Heart left ventricle (tissue), 13 donors: ENCODE results near the gene TUT4.

Experiments
- POLR2A ChIP-seq, 2 donors: fragments of 450-650 bp; IDR thresholded peaks; one replicate each; pipeline ENCODE4 v1.6.1; 2017; ENCODE audit warnings: antibody characterized with exemption in 2 of 2, mild to moderate bottlenecking in 2 of 2, moderate library complexity in 2 of 2
- TF ChIP-seq, protein P1 (sequence below), 12 donors: fragments of 200-600 bp; sonication (generic) in 4 of 12; IDR thresholded peaks; one replicate each; pipeline versions ENCODE4 v1.5.0 to v1.8.0; 2018 to 2022; ENCODE audit warnings: antibody characterized with exemption in 12 of 12, mild to moderate bottlenecking in 5 of 12
- donor health status: ischemic (EF 13 %, LVEDD 7.1; RV severe dilation, severe dysfunction).
- donor health status: DM: no; HTN: yes; CAD: no.
- donor health status: DM: no; HTN: no; CAD: no.
- donor health status: ischemic (EF 25% LVEDD 6.9; RV normal size, moderate dysfunction).
- donor health status: ischemic (EF 25% LVEDD 5.7; RV mildly dilated, moderate dysfunction).
- donor health status: ischemic (EF 35%, LVEDD 5.7; RV mildly dilated, moderate dysfunction).
- donor health status: nonischemic (EF 11% LVEDD 7.7; RV severe dilation, severe dysfunction).
- donor health status: DM: yes; HTN: yes; CAD: no.
- donor health status: PGD.
- donor health status: ischemic (EF 29% LVEDD 5.4; RV normal size, mild dysfunction).
- donor health status: nonischemic (EF 23%, LVEDD 6.1; RV moderate dilation, normal function).

- TF ChIP-seq POLR2A (IDR thresholded peaks at IDR 0.05) = no peak
- TF ChIP-seq, protein P1, sequence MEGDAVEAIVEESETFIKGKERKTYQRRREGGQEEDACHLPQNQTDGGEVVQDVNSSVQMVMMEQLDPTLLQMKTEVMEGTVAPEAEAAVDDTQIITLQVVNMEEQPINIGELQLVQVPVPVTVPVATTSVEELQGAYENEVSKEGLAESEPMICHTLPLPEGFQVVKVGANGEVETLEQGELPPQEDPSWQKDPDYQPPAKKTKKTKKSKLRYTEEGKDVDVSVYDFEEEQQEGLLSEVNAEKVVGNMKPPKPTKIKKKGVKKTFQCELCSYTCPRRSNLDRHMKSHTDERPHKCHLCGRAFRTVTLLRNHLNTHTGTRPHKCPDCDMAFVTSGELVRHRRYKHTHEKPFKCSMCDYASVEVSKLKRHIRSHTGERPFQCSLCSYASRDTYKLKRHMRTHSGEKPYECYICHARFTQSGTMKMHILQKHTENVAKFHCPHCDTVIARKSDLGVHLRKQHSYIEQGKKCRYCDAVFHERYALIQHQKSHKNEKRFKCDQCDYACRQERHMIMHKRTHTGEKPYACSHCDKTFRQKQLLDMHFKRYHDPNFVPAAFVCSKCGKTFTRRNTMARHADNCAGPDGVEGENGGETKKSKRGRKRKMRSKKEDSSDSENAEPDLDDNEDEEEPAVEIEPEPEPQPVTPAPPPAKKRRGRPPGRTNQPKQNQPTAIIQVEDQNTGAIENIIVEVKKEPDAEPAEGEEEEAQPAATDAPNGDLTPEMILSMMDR (IDR thresholded peaks at IDR 0.05) = no peak
Observed at GRCh38 chr1:52402860-52403240, 150.0 kb downstream of the TUT4 start.
